Upper lobe of right lung (tissue), 1 donor: Measurements from ENCODE around the gene PRLH. TPM values are rescaled to one million over a fixed set of nuclear protein-coding genes. Genes with fewer than 3 reads are reported as not detected.

Experiments
- ATAC-seq: fragments of 200-7000 bp; cut with Tn5 transposase; one replicate; pipeline ENCODE4 v1.9.1; 2020; ENCODE audit warnings: mild to moderate bottlenecking, moderate library complexity
- DNase-seq: peaks from one replicate; pipeline ENCODE4 v3.0.0-alpha.2; 2020
- H3K27ac ChIP-seq: fragments of 200-600 bp; one replicate; pipeline ENCODE4 v1.8.0; 2022
- H3K27me3 ChIP-seq: fragments of 200-600 bp; one replicate; pipeline ENCODE4 v1.8.0; 2022; ENCODE audit warnings: mild to moderate bottlenecking
- H3K36me3 ChIP-seq: fragments of 200-600 bp; one replicate; pipeline ENCODE4 v1.8.0; 2022
- H3K4me1 ChIP-seq: fragments of 200-600 bp; one replicate; pipeline ENCODE4 v1.8.0; 2022
- H3K4me3 ChIP-seq: fragments of 200-600 bp; one replicate; pipeline ENCODE4 v1.8.0; 2022; ENCODE audit warnings: mild to moderate bottlenecking
- H3K9me3 ChIP-seq: fragments of 200-600 bp; one replicate; pipeline ENCODE4 v1.8.0; 2022
- CTCF ChIP-seq: fragments of 200-600 bp; IDR thresholded peaks from one replicate; pipeline ENCODE4 v1.8.0; 2022; ENCODE audit warnings: antibody characterized with exemption
- intact Hi-C: fragments of 100-400 bp; cut with DNase I; formaldehyde crosslinking; loops from one replicate; pipeline ENCODE4 v1.11.0; 2022
- total RNA-seq: library from RNA; stranded (reverse); fragmentation: NEBNext Ultra II Directional; extraction: Animal tissue kit (Norgen Biotek cat#: 25700); gene quantifications from one replicate; pipeline ENCODE4 v1.2.1, GENCODE V29; 2021
- donor health status: DM: no; HTN: yes; CAD: no; lungs with severe emphysema.

The PRLH gene
- total RNA-seq, 1 donor from 2014 or later = not detected

DNA sequence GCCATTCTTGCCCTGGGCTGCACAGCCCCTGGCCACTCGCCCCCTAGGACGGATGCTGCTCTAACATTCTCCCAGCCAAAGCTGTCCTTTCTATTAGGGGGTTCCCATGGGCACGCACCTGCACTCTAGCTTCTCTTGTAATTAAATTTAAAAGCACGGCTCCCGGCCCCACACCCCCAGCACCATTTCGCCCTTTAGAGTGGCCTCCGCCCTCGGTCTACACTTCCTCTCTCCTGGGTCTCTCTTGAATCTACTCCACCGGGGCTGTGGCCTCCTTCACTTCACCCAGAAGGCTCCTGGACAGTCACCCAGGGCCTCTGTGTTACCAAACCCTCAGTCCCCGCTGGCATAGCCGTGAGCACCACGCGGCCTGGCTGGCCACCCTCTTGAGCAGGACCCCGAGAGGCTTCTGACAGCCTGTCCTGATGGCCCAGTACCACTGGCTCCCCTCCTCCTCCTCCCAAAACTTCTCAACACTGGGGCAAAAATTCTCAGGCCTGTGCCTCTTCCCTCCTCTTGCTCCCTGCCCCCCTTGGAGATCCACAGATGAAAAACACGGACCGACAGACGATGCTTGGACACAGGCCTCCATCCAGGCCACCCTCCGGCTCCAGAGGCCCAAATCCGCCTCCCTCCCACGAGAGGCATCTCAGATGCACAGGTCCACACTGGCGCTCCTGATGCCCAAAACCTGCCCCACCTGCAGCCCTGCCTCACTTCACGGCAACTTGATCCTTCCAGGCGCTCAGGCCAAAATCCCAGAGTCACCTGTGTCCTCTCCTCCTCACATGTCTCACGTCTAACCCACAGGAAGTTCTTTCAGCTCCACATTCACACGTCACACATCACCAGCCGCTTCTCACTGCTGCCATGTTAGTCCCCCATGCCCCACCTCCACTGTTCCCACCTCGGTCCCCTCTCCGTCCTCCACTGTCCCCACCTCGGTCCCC, 31.1 kb downstream of the PRLH start:
- Histone ChIP-seq H3K36me3 (no peaks in the 10 kb centered on the region), H3K4me3 (no peak overlapping the region), H3K27ac (no peak overlapping the region), H3K27me3 (no peaks in the 10 kb centered on the region), H3K9me3 (no peaks in the 10 kb centered on the region), H3K4me1 (no peaks in the 10 kb centered on the region)
- ATAC-seq (no peak), DNase-seq (no peak)
- no peak for TF ChIP-seq CTCF
- intact Hi-C loops = no loop called here

- peaks cover 5% of the 10 kb centered on the region for H3K4me1 ChIP-seq
- no peak for TF ChIP-seq CTCF
Measured at GRCh38 chr2:237598468-237599208, 32.3 kb downstream of the PRLH start.

GRCh38 chr2:237599465-237600110, 33.2 kb downstream of the PRLH start:
- ATAC-seq = no peak
- Histone ChIP-seq H3K9me3 (no peaks in the 10 kb centered on the region), H3K4me3 (peak overlapping the region; percentile 37), H3K4me1 (peaks cover 12% of the 10 kb centered on the region), H3K27me3 (no peaks in the 10 kb centered on the region), H3K27ac (peak overlapping the region; percentile 63), H3K36me3 (no peaks in the 10 kb centered on the region)
- no peak for DNase-seq
- intact Hi-C loops = no loop called here
- no peak for TF ChIP-seq CTCF

More at GRCh38 chr2:237598468-237599208, 32.3 kb downstream of the PRLH start:
- Histone ChIP-seq H3K27ac (no peak overlapping the region), H3K36me3 (no peaks in the 10 kb centered on the region), H3K4me3 (no peak overlapping the region), H3K27me3 (no peaks in the 10 kb centered on the region), H3K9me3 (no peaks in the 10 kb centered on the region)
- ATAC-seq (no peak), DNase-seq (no peak)
- intact Hi-C loops = no loop called here

DNA sequence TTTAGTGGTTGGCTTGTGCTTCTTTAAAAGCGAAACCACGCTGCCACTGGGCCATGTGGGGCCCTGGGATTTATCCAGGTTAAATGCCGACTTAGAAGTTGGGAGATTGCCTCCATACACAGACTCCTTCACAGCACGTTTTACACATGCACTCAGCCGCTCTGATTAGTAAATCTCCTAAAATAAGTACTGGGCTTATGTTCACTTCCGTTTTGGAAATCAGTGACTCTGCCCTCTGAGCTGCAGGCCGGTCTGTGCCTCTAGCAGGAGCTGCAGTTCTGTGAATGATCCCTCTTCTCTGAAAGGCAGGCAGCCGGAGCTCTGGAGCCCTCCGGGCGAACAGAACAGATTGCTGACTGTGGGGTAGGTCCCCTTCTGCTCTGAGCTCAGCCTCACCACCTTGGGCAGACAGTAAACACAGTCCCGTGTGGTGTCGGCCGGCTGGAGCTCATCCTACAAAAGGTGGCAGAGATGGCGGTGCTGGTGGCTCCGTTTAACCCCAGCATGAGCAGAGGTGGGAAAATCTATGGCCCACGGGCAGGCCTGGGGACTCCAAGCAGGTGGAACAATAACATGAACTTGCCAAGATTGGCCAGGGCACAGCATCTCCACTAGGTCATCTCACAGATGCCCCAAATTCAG, 34.0 kb downstream of the PRLH start:
- ATAC-seq = peak; percentile 51
- Histone ChIP-seq H3K27ac (peak overlapping the region; percentile 63), H3K27me3 (no peaks in the 10 kb centered on the region), H3K4me3 (peak overlapping the region; percentile 37), H3K4me1 (peaks cover 12% of the 10 kb centered on the region), H3K9me3 (no peaks in the 10 kb centered on the region), H3K36me3 (no peaks in the 10 kb centered on the region)
- TF ChIP-seq CTCF = peak; percentile 21
- DNase-seq = no peak
- intact Hi-C loops = no loop called here

GRCh38 chr2:237601453-237602116, 35.2 kb downstream of the PRLH start:
- no peak overlapping the region for H3K27ac ChIP-seq
- TF ChIP-seq CTCF = no peak
- no peak for ATAC-seq
- H3K4me1 ChIP-seq = peaks cover 12% of the 10 kb centered on the region
- intact Hi-C loops = no loop called here
- no peak overlapping the region for H3K4me3 ChIP-seq
- no peaks in the 10 kb centered on the region for H3K36me3 ChIP-seq
- no peaks in the 10 kb centered on the region for H3K27me3 ChIP-seq
- DNase-seq = no peak
- no peaks in the 10 kb centered on the region for H3K9me3 ChIP-seq
